Progenitor cell of endocrine pancreas (in vitro differentiated cells): ENCODE measurements around the gene ARHGEF28. TPM values are rescaled to one million over a fixed set of nuclear protein-coding genes. Genes with fewer than 3 reads are reported as not detected.

Experiments
- DNase-seq: peaks from one replicate; pipeline ENCODE4 v3.0.0; 2021; ENCODE audit warnings: low spot score; ENCODE audit not compliant: unreplicated experiment
- H3K27ac Mint-ChIP-seq: 2 replicates; pipeline ENCODE4 v1.8.0; 2021; ENCODE audit warnings: mild to moderate bottlenecking, moderate library complexity, mixed read lengths
- H3K27me3 Mint-ChIP-seq: 2 replicates; pipeline ENCODE4 v1.8.0; 2021; ENCODE audit warnings: mixed read lengths
- H3K36me3 Mint-ChIP-seq: 2 replicates; pipeline ENCODE4 v1.8.0; 2022; ENCODE audit warnings: mixed read lengths; ENCODE audit not compliant: insufficient read depth
- H3K4me1 Mint-ChIP-seq: 2 replicates; pipeline ENCODE4 v1.8.0; 2021; ENCODE audit warnings: low read depth, mixed read lengths
- H3K4me3 Mint-ChIP-seq: 2 replicates; pipeline ENCODE4 v1.8.0; 2021; ENCODE audit warnings: low read depth, mild to moderate bottlenecking, moderate library complexity, mixed read lengths
- H3K9me3 Mint-ChIP-seq: 2 replicates; pipeline ENCODE4 v1.8.0; 2021; ENCODE audit warnings: low read depth, mixed read lengths
- CTCF ChIP-seq: fragments of 200-600 bp; sonication (generic); IDR thresholded peaks from one replicate; pipeline ENCODE4 v1.5.0; 2021; ENCODE audit warnings: antibody characterized with exemption, mild to moderate bottlenecking; ENCODE audit not compliant: unreplicated experiment
- total RNA-seq: library from RNA; stranded (reverse); gene quantifications from 2 replicates; pipeline ENCODE4 v1.2.1, GENCODE V29; 2021

The ARHGEF28 gene
- total RNA-seq, 1 donor from 2014 or later, result 15.0 TPM

DNA sequence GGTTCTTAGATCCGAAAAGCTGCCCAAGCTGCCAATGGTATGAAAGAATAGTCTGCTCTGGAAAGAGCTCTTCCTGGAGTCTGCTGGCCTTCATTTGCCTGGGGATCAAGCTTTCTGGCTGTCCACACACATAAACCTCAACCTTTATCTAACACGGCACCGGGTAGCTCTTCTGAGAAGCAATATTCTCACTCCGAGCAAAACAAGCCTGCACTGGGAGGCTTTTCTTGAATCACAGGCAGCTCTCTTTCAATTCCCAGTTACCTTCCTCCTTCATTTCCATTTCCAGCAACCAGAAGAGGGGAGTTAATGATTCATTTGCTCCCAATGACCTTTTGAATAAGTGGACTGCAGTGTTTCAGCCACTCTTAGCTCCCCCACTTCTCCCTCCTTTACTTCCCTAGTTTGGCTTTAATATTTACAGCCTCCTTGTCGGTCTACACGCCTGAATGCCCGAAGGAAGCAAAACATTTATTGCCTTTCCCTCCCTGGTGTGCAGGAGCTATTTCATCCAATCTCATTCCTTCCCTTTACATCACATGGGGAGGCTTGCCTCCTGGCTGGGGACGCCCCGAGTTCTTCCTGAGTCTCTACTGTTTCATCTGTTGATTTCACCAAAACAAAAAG is 187.1 kb downstream of the ARHGEF28 start:
- TF ChIP-seq CTCF, result no peak
- Mint-ChIP-seq H3K4me1 (peaks cover 26% of the 10 kb centered on the region), H3K4me3 (peak overlapping the region; percentile 73), H3K36me3 (no peaks in the 10 kb centered on the region), H3K27ac (peak overlapping the region; percentile 95), H3K9me3 (no peaks in the 10 kb centered on the region), H3K27me3 (no peaks in the 10 kb centered on the region)
- DNase-seq, result no peak

- Mint-ChIP-seq H3K27ac (peak overlapping the region; percentile 47), H3K4me3 (peak overlapping the region; percentile 73)
- TF ChIP-seq CTCF, result no peak
Observed at GRCh38 chr5:73814233-73814846, 188.3 kb downstream of the ARHGEF28 start.

DNA sequence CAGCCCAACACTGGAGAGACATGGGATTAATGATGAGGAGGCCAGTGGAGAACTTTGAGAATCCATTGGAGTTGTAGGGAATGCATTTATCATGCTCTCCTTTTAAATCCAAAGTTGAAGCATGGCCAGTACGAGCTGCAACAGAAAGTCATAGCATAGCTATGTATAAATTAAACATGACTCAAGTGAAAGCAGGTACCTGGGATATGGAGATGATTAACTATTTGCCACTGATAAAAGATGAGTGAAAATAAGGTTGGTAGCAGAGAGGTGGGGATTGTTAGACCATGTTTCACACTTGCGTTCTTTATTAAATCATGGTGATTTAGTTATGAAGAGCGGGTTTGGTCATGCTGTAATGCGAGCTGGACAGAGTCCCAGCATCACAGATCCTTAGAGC is 189.6 kb downstream of the ARHGEF28 start:
- Mint-ChIP-seq H3K36me3 (peaks cover 1% of the 10 kb centered on the region), H3K4me1 (peaks cover 28% of the 10 kb centered on the region), H3K27ac (no peak overlapping the region), H3K9me3 (peaks cover 3% of the 10 kb centered on the region), H3K4me3 (peak overlapping the region; percentile 10), H3K27me3 (no peaks in the 10 kb centered on the region)
- TF ChIP-seq CTCF, result no peak
- DNase-seq, result no peak

More at GRCh38 chr5:73814233-73814846, 188.3 kb downstream of the ARHGEF28 start:
- Mint-ChIP-seq H3K36me3 (no peaks in the 10 kb centered on the region), H3K9me3 (peaks cover 2% of the 10 kb centered on the region), H3K27me3 (no peaks in the 10 kb centered on the region), H3K4me1 (peaks cover 26% of the 10 kb centered on the region)
- DNase-seq, result no peak

- TF ChIP-seq CTCF, result no peak
- DNase-seq, result no peak
- no peak overlapping the region for H3K4me3 Mint-ChIP-seq
- no peaks in the 10 kb centered on the region for H3K27me3 Mint-ChIP-seq
- no peak overlapping the region for H3K27ac Mint-ChIP-seq
- peaks cover 1% of the 10 kb centered on the region for H3K36me3 Mint-ChIP-seq
- H3K4me1 Mint-ChIP-seq, result peaks cover 32% of the 10 kb centered on the region
- H3K9me3 Mint-ChIP-seq, result peaks cover 3% of the 10 kb centered on the region
Observed at GRCh38 chr5:73816656-73817420, 190.8 kb downstream of the ARHGEF28 start.

DNA sequence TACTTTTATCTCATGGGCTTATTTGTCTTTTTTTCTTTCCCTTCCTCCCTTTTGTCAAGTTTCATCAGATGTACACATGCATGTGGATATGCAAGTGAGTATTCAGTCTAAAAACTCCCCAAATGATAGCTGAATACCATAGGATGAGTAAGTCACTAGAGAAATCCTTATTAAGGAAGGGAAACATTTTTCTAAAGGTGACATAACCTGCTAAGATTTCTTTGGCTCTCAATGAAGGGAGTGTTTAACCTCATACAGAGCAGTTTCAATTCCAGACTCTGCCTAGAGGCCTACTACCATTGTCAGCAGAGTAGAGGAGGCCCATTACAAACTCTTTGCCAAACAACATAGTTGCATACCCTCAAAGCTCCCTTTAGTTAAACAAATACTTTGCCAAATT is 192.4 kb downstream of the ARHGEF28 start:
- Mint-ChIP-seq H3K27ac (no peak overlapping the region), H3K9me3 (peaks cover 3% of the 10 kb centered on the region), H3K27me3 (no peaks in the 10 kb centered on the region), H3K4me3 (no peak overlapping the region), H3K36me3 (peaks cover 1% of the 10 kb centered on the region), H3K4me1 (peaks cover 27% of the 10 kb centered on the region)
- no peak for DNase-seq
- TF ChIP-seq CTCF, result no peak
